LNCaP clone FGC (cell line): ENCODE data around the gene KIF2A.

Source experiments
- DNase-seq: peaks from one replicate; pipeline ENCODE4 v3.0.0-alpha.2; 2011; ENCODE audit warnings: low read depth
- H3K4me3 ChIP-seq: 2 replicates; pipeline ENCODE4 v1.5.1; 2011; ENCODE audit warnings: mild to moderate bottlenecking, low read depth, low read length, control low read depth
- TF ChIP-seq, protein P1 (sequence below): IDR thresholded peaks from 2 replicates; pipeline ENCODE4 v1.5.1; 2012; ENCODE audit warnings: mild to moderate bottlenecking; ENCODE audit not compliant: control insufficient read depth, insufficient read depth; ENCODE audit errors: extremely low read depth

The KIF2A gene

DNA sequence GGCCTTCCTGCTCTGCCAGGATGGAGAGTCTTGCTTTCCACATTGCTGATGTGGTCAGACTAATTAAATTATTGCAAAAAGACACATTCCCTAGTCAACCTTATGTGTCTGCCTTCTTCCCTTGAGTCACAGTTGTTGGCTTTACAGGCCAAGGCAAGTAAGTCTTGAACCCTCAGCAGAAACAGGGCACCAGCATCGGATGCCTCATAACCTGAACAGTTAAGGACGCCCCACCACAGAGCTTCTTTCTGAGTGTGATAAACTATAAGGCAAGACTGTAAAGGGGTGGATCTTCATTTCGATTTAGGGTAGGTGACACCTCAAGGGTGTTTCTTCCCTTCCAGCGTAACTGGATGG, 670 bp upstream of the KIF2A start:
- TF ChIP-seq, protein P1, sequence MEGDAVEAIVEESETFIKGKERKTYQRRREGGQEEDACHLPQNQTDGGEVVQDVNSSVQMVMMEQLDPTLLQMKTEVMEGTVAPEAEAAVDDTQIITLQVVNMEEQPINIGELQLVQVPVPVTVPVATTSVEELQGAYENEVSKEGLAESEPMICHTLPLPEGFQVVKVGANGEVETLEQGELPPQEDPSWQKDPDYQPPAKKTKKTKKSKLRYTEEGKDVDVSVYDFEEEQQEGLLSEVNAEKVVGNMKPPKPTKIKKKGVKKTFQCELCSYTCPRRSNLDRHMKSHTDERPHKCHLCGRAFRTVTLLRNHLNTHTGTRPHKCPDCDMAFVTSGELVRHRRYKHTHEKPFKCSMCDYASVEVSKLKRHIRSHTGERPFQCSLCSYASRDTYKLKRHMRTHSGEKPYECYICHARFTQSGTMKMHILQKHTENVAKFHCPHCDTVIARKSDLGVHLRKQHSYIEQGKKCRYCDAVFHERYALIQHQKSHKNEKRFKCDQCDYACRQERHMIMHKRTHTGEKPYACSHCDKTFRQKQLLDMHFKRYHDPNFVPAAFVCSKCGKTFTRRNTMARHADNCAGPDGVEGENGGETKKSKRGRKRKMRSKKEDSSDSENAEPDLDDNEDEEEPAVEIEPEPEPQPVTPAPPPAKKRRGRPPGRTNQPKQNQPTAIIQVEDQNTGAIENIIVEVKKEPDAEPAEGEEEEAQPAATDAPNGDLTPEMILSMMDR, result no peak
- H3K4me3 ChIP-seq, result peak overlapping the region; percentile 91
- no peak for DNase-seq

DNA sequence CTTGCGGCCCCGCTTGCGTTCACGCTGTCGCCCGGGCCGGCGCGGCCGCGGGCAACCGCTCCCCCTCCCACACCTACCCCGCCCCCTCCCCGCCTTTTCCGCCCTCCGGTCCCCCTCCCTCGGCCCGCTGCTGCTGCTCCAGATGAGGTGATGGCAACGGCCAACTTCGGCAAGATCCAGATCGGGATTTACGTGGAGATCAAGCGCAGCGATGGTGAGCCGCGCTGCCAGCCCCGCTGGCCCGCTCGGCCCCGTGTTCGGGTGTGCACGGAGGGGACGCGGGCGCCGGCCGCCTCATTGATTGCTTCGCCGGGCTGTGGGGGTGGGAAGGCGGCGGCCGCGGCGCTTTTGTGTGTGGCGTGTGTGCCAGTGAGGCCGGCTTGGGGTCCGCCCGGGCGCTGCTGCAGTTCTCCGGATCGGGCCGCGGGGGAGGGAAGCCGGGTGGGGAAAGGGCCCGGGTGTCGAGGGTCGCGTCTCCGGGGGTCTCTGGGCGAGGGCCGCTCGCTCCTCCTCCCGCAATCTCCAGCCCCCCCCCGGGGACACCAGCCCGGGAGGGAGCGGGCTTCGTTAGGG, 403 bp downstream of the KIF2A start:
- DNase-seq, result peak; percentile 11
- TF ChIP-seq, protein P1, result no peak
- H3K4me3 ChIP-seq, result peak overlapping the region; percentile 91

DNA sequence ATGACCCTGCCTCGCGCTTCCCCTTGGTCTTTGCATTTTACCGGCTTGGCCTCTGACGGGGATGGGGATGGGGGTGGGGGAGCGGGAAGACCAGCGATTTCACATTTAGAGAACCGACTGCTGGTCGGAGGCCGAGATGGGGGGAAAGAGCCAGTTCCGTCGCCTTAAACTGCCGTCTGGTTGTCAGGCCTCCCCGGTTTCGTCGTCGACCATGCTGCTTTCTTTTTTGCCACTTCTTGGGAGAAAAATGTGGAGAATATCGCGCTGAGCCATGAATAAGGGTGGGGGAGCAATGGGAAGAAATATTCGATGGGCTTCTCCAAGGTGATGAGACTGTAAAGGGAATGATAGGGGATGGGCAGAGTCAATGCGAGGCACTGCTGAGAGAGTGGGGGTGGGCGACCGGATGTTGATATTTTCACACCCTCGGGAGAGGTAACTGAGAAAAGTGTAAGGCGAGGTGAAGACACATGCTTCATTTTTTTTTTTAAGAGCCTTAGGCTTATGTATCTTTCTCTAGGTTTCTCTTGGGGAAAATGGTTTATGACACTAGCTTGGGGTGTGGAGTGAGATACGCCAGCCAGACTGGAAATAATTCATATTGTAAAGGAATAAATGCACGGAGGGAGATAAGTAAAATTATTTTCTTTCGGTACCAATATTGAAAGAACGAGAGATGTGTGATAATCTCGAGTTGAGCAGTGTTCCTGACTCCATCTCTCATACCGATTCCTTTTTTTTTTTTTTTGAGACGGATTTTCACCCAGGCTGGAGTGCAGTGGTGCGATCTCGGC, 1.1 kb downstream of the KIF2A start:
- peak overlapping the region; percentile 91 for H3K4me3 ChIP-seq
- TF ChIP-seq, protein P1, result no peak
- no peak for DNase-seq

DNA sequence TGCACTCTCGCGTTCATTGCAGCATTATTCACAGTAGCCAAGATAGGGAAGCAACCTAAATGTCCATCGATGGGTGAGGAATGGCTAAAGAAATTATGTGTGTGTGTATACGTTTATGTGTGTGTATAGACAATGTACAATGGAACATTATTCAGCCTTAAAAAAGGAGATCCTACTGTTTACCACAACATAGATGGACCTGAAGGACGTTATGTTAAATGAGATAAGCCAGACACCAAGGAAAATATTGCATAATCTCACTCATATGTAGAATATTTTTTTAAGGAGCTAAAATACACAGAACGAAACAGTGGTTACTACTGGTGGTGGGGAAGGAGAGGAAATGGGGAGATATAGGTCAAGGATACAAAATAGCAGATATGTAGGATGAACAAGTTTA, 2.4 kb downstream of the KIF2A start:
- TF ChIP-seq, protein P1, result no peak
- no peak overlapping the region for H3K4me3 ChIP-seq
- no peak for DNase-seq

DNA sequence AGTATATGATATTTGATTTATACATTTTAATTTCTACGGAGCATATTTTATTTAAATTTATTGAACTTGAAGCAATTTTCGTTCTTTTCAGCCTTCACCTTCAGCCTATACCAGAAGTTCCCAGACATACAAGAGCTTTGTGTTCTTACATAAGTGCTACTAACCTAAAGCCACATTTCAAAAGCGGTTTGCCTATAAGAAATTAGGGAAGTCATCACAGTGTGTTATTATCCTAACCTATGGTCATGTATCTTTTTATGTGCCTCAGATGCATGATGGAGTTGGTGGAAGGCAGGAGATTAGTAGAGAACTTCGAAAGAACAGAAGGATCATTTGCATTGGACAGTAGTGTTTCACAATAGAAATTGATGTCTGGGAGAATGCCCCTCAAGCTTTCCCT, 3.1 kb downstream of the KIF2A start:
- H3K4me3 ChIP-seq, result no peak overlapping the region
- no peak for DNase-seq
- TF ChIP-seq, protein P1, result no peak

DNA sequence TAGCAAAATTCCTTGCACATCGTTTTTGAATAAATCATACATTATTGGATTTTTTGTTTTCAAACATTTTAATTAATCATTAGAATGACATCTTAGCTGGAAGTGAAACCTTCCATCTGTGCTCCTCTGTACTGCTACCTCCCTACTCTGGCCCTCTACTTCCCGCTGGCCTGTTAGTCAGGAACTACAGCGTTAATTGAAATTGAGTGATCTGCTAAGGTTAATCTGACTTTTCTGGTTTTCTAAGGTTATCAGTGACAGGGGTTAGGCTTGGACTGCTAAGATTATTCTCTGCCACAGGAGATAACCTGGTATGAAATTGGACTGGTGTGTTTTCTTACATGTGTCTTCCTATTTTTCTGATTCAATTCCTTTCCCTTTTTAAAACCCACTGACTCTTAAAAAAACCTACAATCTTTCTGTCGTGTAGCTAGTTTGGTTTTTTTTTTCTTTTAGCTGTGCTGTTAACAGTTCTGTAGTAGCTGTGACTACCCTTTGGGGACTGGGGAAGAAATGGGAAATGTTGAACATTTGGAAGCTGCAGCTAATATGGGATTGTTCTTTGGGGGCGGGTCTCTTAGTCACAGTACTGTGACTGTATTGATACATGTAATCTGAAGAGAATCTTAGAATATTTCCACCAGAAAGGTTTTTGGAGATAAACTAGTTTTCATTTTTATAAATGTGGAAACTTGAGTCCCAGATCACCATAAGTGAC, 4.6 kb downstream of the KIF2A start:
- H3K4me3 ChIP-seq, result no peak overlapping the region
- TF ChIP-seq, protein P1, result no peak
- no peak for DNase-seq
